H9 (cell line): ENCODE measurements around the gene CD47. TPM values are rescaled to one million over a fixed set of nuclear protein-coding genes. Genes with fewer than 3 reads are reported as not detected.
A peak's percentile ranks its signal among the peaks of the same experiment; 100 is the strongest.

Experiments
- DNase-seq: peaks from one replicate; pipeline ENCODE4 v3.0.0-alpha.2; 2017
- H2AFZ ChIP-seq: one replicate; pipeline ENCODE4 v1.6.1; 2013; ENCODE audit warnings: mild to moderate bottlenecking, low read length, control low read depth, moderate library complexity
- H2AK5ac ChIP-seq: 2 replicates; pipeline ENCODE4 v1.6.1; 2013; ENCODE audit warnings: low read length, control low read depth, mixed read lengths; ENCODE audit not compliant: insufficient read length
- H2BK120ac ChIP-seq: one replicate; pipeline ENCODE4 v1.6.1; 2013; ENCODE audit warnings: low read depth, mild to moderate bottlenecking, low read length, control low read depth, inconsistent platforms; ENCODE audit not compliant: poor library complexity, severe bottlenecking
- H2BK12ac ChIP-seq: 2 replicates; pipeline ENCODE4 v1.6.1; 2013; ENCODE audit warnings: low read length, control low read depth, mixed read lengths, low read depth; ENCODE audit not compliant: insufficient read length
- H2BK15ac ChIP-seq: 2 replicates; pipeline ENCODE4 v1.6.1; 2013; ENCODE audit warnings: low read depth, low read length, control low read depth
- H2BK20ac ChIP-seq: one replicate; pipeline ENCODE4 v1.6.1; 2013; ENCODE audit warnings: low read depth, mild to moderate bottlenecking, low read length, control low read depth, inconsistent platforms; ENCODE audit not compliant: poor library complexity, severe bottlenecking
- H2BK5ac ChIP-seq: 2 replicates; pipeline ENCODE4 v1.6.1; 2013; ENCODE audit warnings: low read length, control low read depth, mixed read lengths; ENCODE audit not compliant: insufficient read length
- H3K14ac ChIP-seq: 2 replicates; pipeline ENCODE4 v1.6.1; 2013; ENCODE audit warnings: low read length, control low read depth; ENCODE audit not compliant: insufficient read depth
- H3K18ac ChIP-seq: 2 replicates; pipeline ENCODE4 v1.6.1; 2013; ENCODE audit warnings: low read depth, mild to moderate bottlenecking, mixed read lengths, low read length, control low read depth; ENCODE audit not compliant: insufficient read length
- H3K23ac ChIP-seq: 2 replicates; pipeline ENCODE4 v1.6.1; 2013; ENCODE audit warnings: low read length, control low read depth, mixed read lengths, low read depth; ENCODE audit not compliant: insufficient read length
- H3K23me2 ChIP-seq: 2 replicates; pipeline ENCODE4 v1.6.1; 2013; ENCODE audit warnings: low read depth, mild to moderate bottlenecking, mixed read lengths, low read length, control low read depth; ENCODE audit not compliant: insufficient read length, poor library complexity, severe bottlenecking
- H3K27ac ChIP-seq: 2 replicates; pipeline ENCODE4 v1.5.1; 2013; ENCODE audit warnings: low read length, control low read depth, mixed read lengths, low read depth; ENCODE audit not compliant: insufficient read length
- H3K27me3 ChIP-seq: 2 replicates; pipeline ENCODE4 v1.6.1; 2013; ENCODE audit warnings: low read length, control low read depth, inconsistent platforms; ENCODE audit not compliant: insufficient read depth
- H3K4ac ChIP-seq: 2 replicates; pipeline ENCODE4 v1.6.1; 2013; ENCODE audit warnings: low read depth, mild to moderate bottlenecking, control low read depth, inconsistent platforms, low read length, moderate library complexity
- H3K4me1 ChIP-seq: 2 replicates; pipeline ENCODE4 v1.6.1; 2013; ENCODE audit warnings: low read length, control low read depth, inconsistent platforms; ENCODE audit not compliant: insufficient read depth
- H3K4me2 ChIP-seq: 2 replicates; pipeline ENCODE4 v1.6.1; 2013; ENCODE audit warnings: low read length, control low read depth, mixed read lengths; ENCODE audit not compliant: insufficient read length, insufficient read depth
- H3K56ac ChIP-seq: 2 replicates; pipeline ENCODE4 v1.6.1; 2013; ENCODE audit warnings: low read depth, mild to moderate bottlenecking, mixed read lengths, low read length, control low read depth; ENCODE audit not compliant: insufficient read length
- H3K79me1 ChIP-seq: 2 replicates; pipeline ENCODE4 v1.6.1; 2013; ENCODE audit warnings: low read depth, mild to moderate bottlenecking, moderate library complexity, low read length, control low read depth, inconsistent platforms; ENCODE audit not compliant: insufficient read depth, poor library complexity, severe bottlenecking
- H3K79me2 ChIP-seq: 2 replicates; pipeline ENCODE4 v1.6.1; 2013; ENCODE audit warnings: low read length, control low read depth, inconsistent platforms; ENCODE audit not compliant: insufficient read depth
- H3K9ac ChIP-seq: 2 replicates; pipeline ENCODE4 v1.6.1; 2013; ENCODE audit warnings: low read length, control low read depth, mixed read lengths; ENCODE audit not compliant: insufficient read length; ENCODE audit errors: extremely low read depth
- H3K9me3 ChIP-seq: one replicate; pipeline ENCODE4 v1.6.1; 2013; ENCODE audit warnings: low read depth, low read length, inconsistent platforms; ENCODE audit not compliant: control insufficient read depth
- H3T11ph ChIP-seq: one replicate; pipeline ENCODE4 v1.6.1; 2013; ENCODE audit warnings: mild to moderate bottlenecking, low read length, control low read depth, inconsistent platforms
- H4K20me1 ChIP-seq: one replicate; pipeline ENCODE4 v1.6.1; 2013; ENCODE audit not compliant: control insufficient read depth, insufficient read length, insufficient read depth
- H4K5ac ChIP-seq: 2 replicates; pipeline ENCODE4 v1.6.1; 2013; ENCODE audit warnings: low read depth, mild to moderate bottlenecking, mixed read lengths, low read length, control low read depth; ENCODE audit not compliant: insufficient read length
- H4K8ac ChIP-seq: replicated peaks from 2 replicates; pipeline ENCODE4 v1.6.1; 2013; ENCODE audit warnings: low read length, control low read depth, mixed read lengths, low read depth; ENCODE audit not compliant: insufficient read length
- H4K91ac ChIP-seq: 2 replicates; pipeline ENCODE4 v1.6.1; 2013; ENCODE audit warnings: low read depth, mild to moderate bottlenecking, moderate library complexity, mixed read lengths, low read length, control low read depth; ENCODE audit not compliant: insufficient read length
- H3K27ac Mint-ChIP-seq, 3 experiments: 2 replicates in 2 of 3; 3 replicates in 1 of 3; pipeline ENCODE4 v1.8.0; 2020 to 2021; ENCODE audit warnings: mixed read lengths in 3 of 3, mild to moderate bottlenecking in 1 of 3, moderate library complexity in 1 of 3
- H3K27me3 Mint-ChIP-seq: 2 replicates; pipeline ENCODE4 v1.8.0; 2021; ENCODE audit warnings: low read depth, mild to moderate bottlenecking, moderate library complexity, mixed read lengths
- H3K36me3 Mint-ChIP-seq, 3 experiments: 2 replicates in 2 of 3; 3 replicates in 1 of 3; pipeline ENCODE4 v1.8.0; 2020 to 2021; ENCODE audit warnings: low read depth in 3 of 3, mixed read lengths in 3 of 3; ENCODE audit not compliant: insufficient read depth in 1 of 3
- H3K4me1 Mint-ChIP-seq, 2 experiments: 2 replicates each; pipeline ENCODE4 v1.8.0; 2020; ENCODE audit warnings: mixed read lengths in 2 of 2
- H3K4me3 Mint-ChIP-seq, 2 experiments: 2 replicates in 1 of 2; 3 replicates in 1 of 2; pipeline ENCODE4 v1.8.0; 2020 to 2021; ENCODE audit warnings: mild to moderate bottlenecking in 2 of 2, mixed read lengths in 2 of 2, moderate library complexity in 1 of 2
- H3K9me3 Mint-ChIP-seq, 2 experiments: 2 replicates in 1 of 2; 3 replicates in 1 of 2; pipeline ENCODE4 v1.8.0; 2020; ENCODE audit warnings: mild to moderate bottlenecking in 2 of 2, mixed read lengths in 2 of 2, moderate library complexity in 1 of 2
- CTCF ChIP-seq: fragments of 200-600 bp; sonication (generic); conservative IDR thresholded peaks from 3 replicates; pipeline ENCODE4 v1.8.0; 2021; ENCODE audit warnings: antibody characterized with exemption, mild to moderate bottlenecking
- WGBS: extraction: QIAGEN DNeasy Blood & Tissue Kit; methylation state at CpG from one replicate; pipeline ENCODE4 v1.1.7; 2013; ENCODE audit warnings: missing lambda C conversion rate, low lambda C conversion rate, mixed read lengths; ENCODE audit not compliant: insufficient read length; ENCODE audit errors: extremely low coverage; 5-methylcytosine and 5-hydroxymethylcytosine counted together
- total RNA-seq: library from RNA; stranded (reverse); gene quantifications from 2 replicates; pipeline ENCODE4 v1.2.1, GENCODE V29; 2021

The CD47 gene
- total RNA-seq, 1 experiment from 2014 or later, result 15.4 TPM

DNA sequence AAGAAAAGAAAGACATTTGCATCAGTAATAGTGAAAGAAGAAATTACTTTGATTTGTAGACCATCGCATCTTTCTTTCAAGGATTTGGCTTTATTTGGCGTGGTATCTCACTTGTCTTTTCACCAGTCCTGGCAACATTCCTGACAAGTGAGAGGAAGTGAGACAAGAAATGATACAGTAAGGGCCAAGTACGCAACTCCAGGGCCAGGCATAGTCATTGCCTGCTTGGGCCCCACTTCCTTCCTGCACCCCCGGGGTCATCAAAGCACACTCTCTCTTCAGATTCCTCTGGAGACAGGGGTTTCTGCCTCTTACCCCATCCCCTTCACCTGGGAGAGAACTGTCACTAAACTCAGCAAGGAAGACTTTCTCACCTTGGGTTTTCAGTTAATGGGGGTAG is 55.1 kb downstream of the CD47 start:
- no peaks in the 10 kb centered on the region for H3K9me3 ChIP-seq
- no CpG with 5 or more reads among the region's 4 CpGs for WGBS
- H3K56ac ChIP-seq, result no peak overlapping the region
- no peak for DNase-seq
- no peaks in the 10 kb centered on the region; the same call in 1 of the 2 replicates for H3K4me1 ChIP-seq
- H2AK5ac ChIP-seq, result no peak overlapping the region
- peaks cover 3 to 8% of the 10 kb centered on the region in 2 experiments for H3K4me1 Mint-ChIP-seq
- H3K4me2 ChIP-seq, result no peak overlapping the region
- H3K36me3 Mint-ChIP-seq, result no peaks in the 10 kb centered on the region
- H3T11ph ChIP-seq, result no peak overlapping the region
- no peak overlapping the region for H2BK5ac ChIP-seq
- no peak overlapping the region for H3K23ac ChIP-seq
- no peak overlapping the region for H2BK12ac ChIP-seq
- no peak overlapping the region for H3K18ac ChIP-seq
- no peak overlapping the region for H3K27ac ChIP-seq
- H3K79me2 ChIP-seq, result no peaks in the 10 kb centered on the region
- no peak overlapping the region for H2BK20ac ChIP-seq
- TF ChIP-seq CTCF, result no peak
- no peak overlapping the region for H3K9ac ChIP-seq
- no peak overlapping the region for H2BK120ac ChIP-seq
- H3K4me3 Mint-ChIP-seq, result no peak overlapping the region; a peak in 1 of 5 replicates
- H3K79me1 ChIP-seq, result no peaks in the 10 kb centered on the region
- no peaks in the 10 kb centered on the region for H3K27me3 Mint-ChIP-seq
- H3K9me3 Mint-ChIP-seq, result no peaks in the 10 kb centered on the region
- peak overlapping the region in 1 of 3 experiments; percentile 42; a peak in 1 of 7 replicates for H3K27ac Mint-ChIP-seq
- no peak overlapping the region for H2AFZ ChIP-seq
- no peaks in the 10 kb centered on the region for H3K27me3 ChIP-seq
- no peak overlapping the region for H2BK15ac ChIP-seq
- no peak overlapping the region for H4K91ac ChIP-seq
- H4K20me1 ChIP-seq, result no peaks in the 10 kb centered on the region
- H4K5ac ChIP-seq, result no peak overlapping the region
- H3K14ac ChIP-seq, result no peak overlapping the region
- no peak overlapping the region for H3K4ac ChIP-seq
- H3K23me2 ChIP-seq, result no peaks in the 10 kb centered on the region
- no peak overlapping the region for H4K8ac ChIP-seq
